Trophoblast cell (in vitro differentiated cells and primary cell): ENCODE measurements around the gene BLM.
"Not testable (repeated sequence)": the region's sequence is repeated elsewhere in the genome, so short reads cannot be mapped to it uniquely, and the experiment has no call there.

Experiments used
- DNase-seq, 2 donors: peaks; one replicate each; pipeline ENCODE4 v3.0.0-alpha.2; 2016
- H2AFZ ChIP-seq: 2 replicates; pipeline ENCODE4 v1.6.1; 2013; ENCODE audit warnings: low read length, moderate library complexity, mild to moderate bottlenecking; ENCODE audit not compliant: insufficient read depth, poor library complexity
- H2AK5ac ChIP-seq: 2 replicates; pipeline ENCODE4 v1.6.1; 2013; ENCODE audit warnings: mild to moderate bottlenecking, low read length
- H2BK120ac ChIP-seq: 2 replicates; pipeline ENCODE4 v1.6.1; 2013; ENCODE audit warnings: low read length, mild to moderate bottlenecking, moderate library complexity; ENCODE audit not compliant: insufficient read depth, poor library complexity
- H2BK12ac ChIP-seq: 2 replicates; pipeline ENCODE4 v1.6.1; 2013; ENCODE audit warnings: mild to moderate bottlenecking, low read length, moderate library complexity
- H2BK5ac ChIP-seq: 2 replicates; pipeline ENCODE4 v1.6.1; 2013; ENCODE audit warnings: low read length, low read depth, moderate library complexity, mild to moderate bottlenecking; ENCODE audit not compliant: poor library complexity
- H3K14ac ChIP-seq: 2 replicates; pipeline ENCODE4 v1.6.1; 2013; ENCODE audit warnings: mild to moderate bottlenecking, low read length
- H3K18ac ChIP-seq: 2 replicates; pipeline ENCODE4 v1.6.1; 2013; ENCODE audit warnings: mild to moderate bottlenecking, low read length
- H3K23ac ChIP-seq: 2 replicates; pipeline ENCODE4 v1.6.1; 2013; ENCODE audit warnings: low read length
- H3K27ac ChIP-seq: 2 replicates; pipeline ENCODE4 v1.5.1; 2013; ENCODE audit warnings: low read depth, mild to moderate bottlenecking, inconsistent platforms, low read length, moderate library complexity
- H3K27me3 ChIP-seq: 2 replicates; pipeline ENCODE4 v1.6.1; 2013; ENCODE audit warnings: inconsistent platforms, mild to moderate bottlenecking, low read length, moderate library complexity; ENCODE audit not compliant: insufficient read depth
- H3K36me3 ChIP-seq, 2 experiments: 1 replicate in 1 of 2; 2 replicates in 1 of 2; pipeline ENCODE4 v1.6.1; 2013; ENCODE audit warnings: low read length in 2 of 2, mild to moderate bottlenecking in 2 of 2, moderate library complexity in 1 of 2; ENCODE audit not compliant: insufficient read depth in 2 of 2, control insufficient read depth in 1 of 2
- H3K4ac ChIP-seq: 2 replicates; pipeline ENCODE4 v1.6.1; 2013; ENCODE audit warnings: low read depth, mild to moderate bottlenecking, low read length, moderate library complexity
- H3K4me1 ChIP-seq, 2 experiments: 1 replicate in 1 of 2; 2 replicates in 1 of 2; pipeline ENCODE4 v1.6.1; 2013; ENCODE audit warnings: low read length in 2 of 2, mild to moderate bottlenecking in 2 of 2, moderate library complexity in 1 of 2; ENCODE audit not compliant: insufficient read depth in 2 of 2, control insufficient read depth in 1 of 2
- H3K4me2 ChIP-seq: 2 replicates; pipeline ENCODE4 v1.6.1; 2013; ENCODE audit warnings: inconsistent platforms, mild to moderate bottlenecking, low read length, moderate library complexity
- H3K4me3 ChIP-seq: 2 replicates; pipeline ENCODE4 v1.5.1; 2013; ENCODE audit warnings: mild to moderate bottlenecking, low read depth, low read length, inconsistent platforms
- H3K79me1 ChIP-seq: one replicate; pipeline ENCODE4 v1.6.1; 2013; ENCODE audit warnings: low read length
- H3K79me2 ChIP-seq: 2 replicates; pipeline ENCODE4 v1.6.1; 2013; ENCODE audit warnings: low read length, mild to moderate bottlenecking; ENCODE audit not compliant: control insufficient read depth, insufficient read depth, poor library complexity
- H3K9ac ChIP-seq: 2 replicates; pipeline ENCODE4 v1.6.1; 2013; ENCODE audit warnings: mild to moderate bottlenecking, low read length
- H3K9me3 ChIP-seq: 2 replicates; pipeline ENCODE4 v1.6.1; 2013; ENCODE audit warnings: low read depth, mild to moderate bottlenecking, control low read depth, inconsistent platforms, low read length; ENCODE audit not compliant: insufficient read depth
- H4K12ac ChIP-seq: 2 replicates; pipeline ENCODE4 v1.6.1; 2013; ENCODE audit warnings: low read depth, mild to moderate bottlenecking, low read length, moderate library complexity
- H4K8ac ChIP-seq: 2 replicates; pipeline ENCODE4 v1.6.1; 2013; ENCODE audit warnings: low read depth, mild to moderate bottlenecking, low read length, moderate library complexity
- H4K91ac ChIP-seq: one replicate; pipeline ENCODE4 v1.6.1; 2013; ENCODE audit warnings: low read depth, mild to moderate bottlenecking, low read length, moderate library complexity
- WGBS: extraction: QIAGEN DNeasy Blood & Tissue Kit; methylation state at CpG from one replicate; pipeline ENCODE4 v1.1.7; 2013; ENCODE audit warnings: missing lambda C conversion rate; ENCODE audit not compliant: insufficient read length, insufficient coverage; ENCODE audit errors: extremely low coverage; 5-methylcytosine and 5-hydroxymethylcytosine counted together

Gene BLM

GRCh38 chr15:90844696-90845095 is 127.5 kb downstream of the BLM start:
- Histone ChIP-seq H2AK5ac (no peak overlapping the region), H3K4me2 (no peak overlapping the region), H3K9me3 (no peaks in the 10 kb centered on the region), H4K91ac (no peak overlapping the region), H4K8ac (no peak overlapping the region), H3K79me2 (no peaks in the 10 kb centered on the region), H3K14ac (no peak overlapping the region), H3K4me3 (no peak overlapping the region), H2BK5ac (no peak overlapping the region), H3K4me1 (peaks cover 13% of the 10 kb centered on the region in 2 experiments), H2BK12ac (no peak overlapping the region), H3K79me1 (peaks cover 8% of the 10 kb centered on the region), H2AFZ (no peak overlapping the region), H3K18ac (no peak overlapping the region), H3K4ac (no peak overlapping the region), H2BK120ac (no peak overlapping the region), H3K27ac (no peak overlapping the region), H3K36me3 (no peaks in the 10 kb centered on the region), H4K12ac (no peak overlapping the region), H3K23ac (no peak overlapping the region), H3K27me3 (no peaks in the 10 kb centered on the region), H3K9ac (no peak overlapping the region)
- no CpG with 5 or more reads among the region's 5 CpGs for WGBS
- no peak for DNase-seq

- H3K18ac ChIP-seq, result no peak overlapping the region
- peak overlapping the region; percentile 67 for H2AK5ac ChIP-seq
- no CpG with 5 or more reads among the region's 9 CpGs for WGBS
Observed at GRCh38 chr15:90845201-90845949, 128.2 kb downstream of the BLM start.

GRCh38 chr15:90849424-90849823 is 132.3 kb downstream of the BLM start:
- not testable (repeated sequence) for H4K8ac ChIP-seq, H3K4ac ChIP-seq, H3K27me3 ChIP-seq, H3K23ac ChIP-seq, H3K36me3 ChIP-seq, H4K12ac ChIP-seq, DNase-seq, H3K9me3 ChIP-seq, H4K91ac ChIP-seq, H2BK12ac ChIP-seq, H3K4me3 ChIP-seq, H3K9ac ChIP-seq, H3K4me1 ChIP-seq, H3K18ac ChIP-seq, H3K79me2 ChIP-seq, H3K14ac ChIP-seq, H3K4me2 ChIP-seq, H3K27ac ChIP-seq, H3K79me1 ChIP-seq, H2AK5ac ChIP-seq, H2BK5ac ChIP-seq, H2AFZ ChIP-seq, H2BK120ac ChIP-seq
- no CpG with 5 or more reads among the region's 1 CpG for WGBS

More at GRCh38 chr15:90845201-90845949, 128.2 kb downstream of the BLM start:
- peaks cover 4% of the 10 kb centered on the region for H3K79me1 ChIP-seq
- H3K23ac ChIP-seq, result no peak overlapping the region
- H3K36me3 ChIP-seq, result no peaks in the 10 kb centered on the region
- peak overlapping the region; percentile 17 for H3K4ac ChIP-seq
- no peak overlapping the region for H3K4me2 ChIP-seq
- H2BK120ac ChIP-seq, result no peak overlapping the region
- peak overlapping the region; percentile 36 for H4K8ac ChIP-seq
- no peak overlapping the region for H3K27ac ChIP-seq
- H2BK5ac ChIP-seq, result no peak overlapping the region
- H2BK12ac ChIP-seq, result no peak overlapping the region
- H4K12ac ChIP-seq, result no peak overlapping the region
- H3K9ac ChIP-seq, result no peak overlapping the region
- H3K27me3 ChIP-seq, result no peaks in the 10 kb centered on the region
- H3K79me2 ChIP-seq, result no peaks in the 10 kb centered on the region
- no peaks in the 10 kb centered on the region for H3K9me3 ChIP-seq
- no peak overlapping the region for H3K4me3 ChIP-seq
- DNase-seq, result peak; percentile 54 to 71
- no peak overlapping the region for H3K14ac ChIP-seq
- peaks cover 7 to 9% of the 10 kb centered on the region in 2 experiments for H3K4me1 ChIP-seq
- H4K91ac ChIP-seq, result no peak overlapping the region
- H2AFZ ChIP-seq, result no peak overlapping the region

GRCh38 chr15:90851114-90851513 is 134.0 kb downstream of the BLM start:
- Histone ChIP-seq H2BK5ac (no peak overlapping the region), H3K27me3 (no peaks in the 10 kb centered on the region), H3K18ac (no peak overlapping the region), H3K4me2 (no peak overlapping the region), H4K8ac (no peak overlapping the region), H2AK5ac (no peak overlapping the region), H3K79me2 (no peaks in the 10 kb centered on the region), H2AFZ (no peak overlapping the region), H3K9ac (no peak overlapping the region), H4K12ac (no peak overlapping the region), H3K9me3 (no peaks in the 10 kb centered on the region), H2BK120ac (no peak overlapping the region), H3K79me1 (no peaks in the 10 kb centered on the region), H3K4me1 (no peaks in the 10 kb centered on the region), H3K27ac (no peak overlapping the region), H3K4me3 (no peak overlapping the region), H3K36me3 (no peaks in the 10 kb centered on the region), H3K23ac (no peak overlapping the region), H4K91ac (no peak overlapping the region), H2BK12ac (no peak overlapping the region), H3K14ac (no peak overlapping the region), H3K4ac (no peak overlapping the region)
- no CpG with 5 or more reads among the region's 6 CpGs for WGBS
- no peak for DNase-seq
